ENCODE data around the gene PCSK6.

DNA sequence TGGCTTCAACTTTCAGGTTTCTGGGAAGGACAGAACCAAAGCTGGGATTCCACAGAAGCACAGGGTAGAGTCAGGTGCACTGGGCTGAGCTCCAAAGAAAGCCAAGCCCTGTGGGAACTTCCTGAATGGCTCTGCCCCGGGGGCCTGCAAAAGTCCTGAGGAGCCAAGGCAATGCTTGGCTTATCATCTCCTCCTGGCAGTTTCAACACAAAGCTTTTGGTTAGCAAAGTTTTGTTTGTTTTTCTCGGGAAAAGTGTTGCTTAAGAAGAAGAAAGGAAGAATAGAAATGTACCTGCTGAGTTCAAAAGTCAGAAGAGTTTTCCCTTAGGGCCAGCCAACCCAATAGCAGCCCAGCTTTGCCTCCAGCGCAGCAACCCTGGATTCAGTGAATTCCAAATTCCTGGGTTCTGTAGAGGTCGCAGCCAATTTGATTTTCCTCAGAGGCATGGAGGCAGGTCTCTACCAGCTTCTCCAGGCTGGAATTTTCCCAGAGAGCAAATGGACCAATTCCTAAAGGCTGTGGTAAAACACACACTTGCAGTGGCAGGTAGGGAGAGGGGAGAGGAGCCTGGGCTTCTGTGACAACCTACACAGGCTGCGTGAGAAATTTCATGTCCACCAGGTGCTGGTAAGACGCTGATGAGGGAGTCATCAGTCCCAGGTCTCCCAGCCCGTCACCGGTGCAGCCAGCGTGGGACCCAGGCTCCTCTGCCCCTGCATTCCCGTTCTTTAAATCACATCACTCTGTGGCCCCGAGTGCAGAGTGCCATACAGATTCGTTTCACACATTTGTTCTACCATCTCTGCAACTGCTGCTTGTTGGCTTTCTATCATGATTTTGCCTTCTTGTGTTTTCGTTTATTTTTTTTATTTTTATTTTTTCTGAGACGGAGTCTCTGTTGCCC lies 140.2 kb downstream of the PCSK6 start:
- TF ChIP-seq EZH2phosphoT487 (IDR thresholded peaks at IDR 0.05; ENCODE audit: borderline replicate concordance, low read length) (no peak), CTCF (conservative IDR thresholded peaks at IDR 0.05; ENCODE audit: low read depth, low read length) (no peak), EZH2 (IDR thresholded peaks at IDR 0.05; ENCODE audit: low read length, unreplicated experiment) (no peak)

Data from PC-3 (cell line).